ENCODE results near the gene C6orf58.
"Not testable (repeated sequence)": the region's sequence is repeated elsewhere in the genome, so short reads cannot be mapped to it uniquely, and the experiment has no call there.

Gene C6orf58

GRCh38 chr6:127590344-127590743 is 13.4 kb downstream of the C6orf58 start:
- no peak for DNase-seq (ENCODE audit: low read depth)

GRCh38 chr6:127592964-127593363 is 16.0 kb downstream of the C6orf58 start:
- DNase-seq (ENCODE audit: low read depth): no peak

GRCh38 chr6:127593456-127593855 is 16.5 kb downstream of the C6orf58 start:
- not testable (repeated sequence) for DNase-seq (ENCODE audit: low read depth)

GRCh38 chr6:127606131-127606562 is 29.2 kb downstream of the C6orf58 start:
- no peak for DNase-seq (ENCODE audit: low read depth)

GRCh38 chr6:127608554-127609270 is 31.7 kb downstream of the C6orf58 start:
- no peak for DNase-seq (ENCODE audit: low read depth)

GRCh38 chr6:127618729-127619128 is 41.8 kb downstream of the C6orf58 start:
- DNase-seq (ENCODE audit: low read depth): no peak

GRCh38 chr6:127630800-127631199 is 53.8 kb downstream of the C6orf58 start:
- DNase-seq (ENCODE audit: low read depth): no peak

- DNase-seq (ENCODE audit: low read depth): no peak
Observed at GRCh38 chr6:127634178-127634577, 57.2 kb downstream of the C6orf58 start.

- no peak for DNase-seq (ENCODE audit: low read depth)
Observed at GRCh38 chr6:127635091-127635490, 58.1 kb downstream of the C6orf58 start.

- DNase-seq (ENCODE audit: low read depth): no peak
Observed at GRCh38 chr6:127637830-127638409, 60.9 kb downstream of the C6orf58 start.
